SK-N-SH treated with all-trans-retinoic acid at 6 μM for 48 hours (cell line): ENCODE measurements around the gene SLC22A23.

ENCODE experiments used
- ATAC-seq: fragments of 200-7000 bp; cut with Tn5 transposase; 3 replicates; pipeline ENCODE4 v1.9.1; 2020; ENCODE audit warnings: mild to moderate bottlenecking, moderate library complexity
- ARNTL ChIP-seq: fragments of 450-650 bp; formaldehyde crosslinking; IDR thresholded peaks from 2 replicates; pipeline ENCODE4 v1.5.0; 2020; ENCODE audit warnings: low read depth, mild to moderate bottlenecking, moderate library complexity, borderline replicate concordance
- CREB5 ChIP-seq: fragments of 250-450 bp; sonication (Bioruptor Pico); IDR thresholded peaks from 2 replicates; pipeline ENCODE4 v1.5.1; 2020; ENCODE audit warnings: low read depth, mild to moderate bottlenecking, moderate library complexity
- CSDC2 ChIP-seq: fragments of 250-450 bp; sonication (Bioruptor Pico); IDR thresholded peaks from 2 replicates; pipeline ENCODE4 v1.5.0; 2020; ENCODE audit warnings: mild to moderate bottlenecking, moderate library complexity
- CSRNP3 ChIP-seq: fragments of 250-450 bp; sonication (Bioruptor Pico); IDR thresholded peaks from 2 replicates; pipeline ENCODE4 v1.5.1; 2021; ENCODE audit warnings: mild to moderate bottlenecking, moderate library complexity
- ESRRG ChIP-seq: fragments of 250-450 bp; sonication (Bioruptor Pico); IDR thresholded peaks from 2 replicates; pipeline ENCODE4 v1.6.1; 2021; ENCODE audit warnings: mild to moderate bottlenecking
- OSR1 ChIP-seq: fragments of 250-450 bp; sonication (Bioruptor Pico); IDR thresholded peaks from 2 replicates; pipeline ENCODE4 v1.8.0; 2022; ENCODE audit warnings: moderate library complexity, mild to moderate bottlenecking, inconsistent platforms
- RARB ChIP-seq: fragments of 250-450 bp; sonication (Bioruptor Pico); IDR thresholded peaks from 2 replicates; pipeline ENCODE4 v1.8.0; 2021; ENCODE audit warnings: mild to moderate bottlenecking, moderate library complexity
- SNAI2 ChIP-seq: fragments of 250-450 bp; sonication (Bioruptor Pico); IDR thresholded peaks from 2 replicates; pipeline ENCODE4 v1.5.0; 2020; ENCODE audit warnings: mild to moderate bottlenecking, moderate library complexity
- TCF4 ChIP-seq: fragments of 250-450 bp; sonication (Bioruptor Pico); IDR thresholded peaks from 2 replicates; pipeline ENCODE4 v1.8.0; 2021; ENCODE audit warnings: mild to moderate bottlenecking, moderate library complexity, borderline replicate concordance
- ZFP3 ChIP-seq: fragments of 250-450 bp; sonication (Bioruptor Pico); IDR thresholded peaks from 2 replicates; pipeline ENCODE4 v1.5.0; 2020; ENCODE audit warnings: mild to moderate bottlenecking, moderate library complexity
- ZFP30 ChIP-seq: fragments of 450-650 bp; formaldehyde crosslinking; IDR thresholded peaks from 2 replicates; pipeline ENCODE4 v1.5.0; 2022; ENCODE audit warnings: mild to moderate bottlenecking, moderate library complexity
- ZNF70 ChIP-seq: fragments of 450-650 bp; formaldehyde crosslinking; IDR thresholded peaks from 2 replicates; pipeline ENCODE4 v1.5.0; 2020; ENCODE audit warnings: mild to moderate bottlenecking, moderate library complexity
- ZNF8 ChIP-seq: fragments of 450-650 bp; formaldehyde crosslinking; IDR thresholded peaks from 2 replicates; pipeline ENCODE4 v1.5.0; 2020; ENCODE audit warnings: mild to moderate bottlenecking, moderate library complexity
- TF ChIP-seq, protein P1 (sequence below): fragments of 250-450 bp; sonication (Bioruptor Pico); IDR thresholded peaks from 2 replicates; pipeline ENCODE4 v1.5.0; 2020; ENCODE audit warnings: mild to moderate bottlenecking, moderate library complexity
- TF ChIP-seq, protein P2 (sequence below): fragments of 250-450 bp; sonication (Bioruptor Pico); IDR thresholded peaks from 2 replicates; pipeline ENCODE4 v1.8.0; 2021; ENCODE audit warnings: low read depth, mild to moderate bottlenecking, moderate library complexity, borderline replicate concordance

SLC22A23 gene

GRCh38 chr6:3383525-3383924 is 73.3 kb downstream of the SLC22A23 start:
- TF ChIP-seq ESRRG (no peak), SNAI2 (no peak), TCF4 (CRISPR knock-in tag) (no peak), ZNF70 (CRISPR knock-in tag) (no peak), ZNF8 (no peak), RARB (CRISPR knock-in tag) (no peak), CSDC2 (CRISPR knock-in tag) (no peak), ARNTL (CRISPR knock-in tag) (no peak)
- no peak for ATAC-seq

GRCh38 chr6:3382326-3383279 is 74.2 kb downstream of the SLC22A23 start:
- ATAC-seq: no peak
- TF ChIP-seq CREB5 (CRISPR knock-in tag) (no peak), OSR1 (no peak), ZFP3 (no peak), CSDC2 (CRISPR knock-in tag) (no peak), ZFP30 (CRISPR knock-in tag) (no peak), ESRRG (no peak), CSRNP3 (no peak)
- TF ChIP-seq, protein P1, sequence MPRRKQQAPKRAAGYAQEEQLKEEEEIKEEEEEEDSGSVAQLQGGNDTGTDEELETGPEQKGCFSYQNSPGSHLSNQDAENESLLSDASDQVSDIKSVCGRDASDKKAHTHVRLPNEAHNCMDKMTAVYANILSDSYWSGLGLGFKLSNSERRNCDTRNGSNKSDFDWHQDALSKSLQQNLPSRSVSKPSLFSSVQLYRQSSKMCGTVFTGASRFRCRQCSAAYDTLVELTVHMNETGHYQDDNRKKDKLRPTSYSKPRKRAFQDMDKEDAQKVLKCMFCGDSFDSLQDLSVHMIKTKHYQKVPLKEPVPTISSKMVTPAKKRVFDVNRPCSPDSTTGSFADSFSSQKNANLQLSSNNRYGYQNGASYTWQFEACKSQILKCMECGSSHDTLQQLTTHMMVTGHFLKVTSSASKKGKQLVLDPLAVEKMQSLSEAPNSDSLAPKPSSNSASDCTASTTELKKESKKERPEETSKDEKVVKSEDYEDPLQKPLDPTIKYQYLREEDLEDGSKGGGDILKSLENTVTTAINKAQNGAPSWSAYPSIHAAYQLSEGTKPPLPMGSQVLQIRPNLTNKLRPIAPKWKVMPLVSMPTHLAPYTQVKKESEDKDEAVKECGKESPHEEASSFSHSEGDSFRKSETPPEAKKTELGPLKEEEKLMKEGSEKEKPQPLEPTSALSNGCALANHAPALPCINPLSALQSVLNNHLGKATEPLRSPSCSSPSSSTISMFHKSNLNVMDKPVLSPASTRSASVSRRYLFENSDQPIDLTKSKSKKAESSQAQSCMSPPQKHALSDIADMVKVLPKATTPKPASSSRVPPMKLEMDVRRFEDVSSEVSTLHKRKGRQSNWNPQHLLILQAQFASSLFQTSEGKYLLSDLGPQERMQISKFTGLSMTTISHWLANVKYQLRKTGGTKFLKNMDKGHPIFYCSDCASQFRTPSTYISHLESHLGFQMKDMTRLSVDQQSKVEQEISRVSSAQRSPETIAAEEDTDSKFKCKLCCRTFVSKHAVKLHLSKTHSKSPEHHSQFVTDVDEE (CRISPR knock-in tag): no peak

DNA sequence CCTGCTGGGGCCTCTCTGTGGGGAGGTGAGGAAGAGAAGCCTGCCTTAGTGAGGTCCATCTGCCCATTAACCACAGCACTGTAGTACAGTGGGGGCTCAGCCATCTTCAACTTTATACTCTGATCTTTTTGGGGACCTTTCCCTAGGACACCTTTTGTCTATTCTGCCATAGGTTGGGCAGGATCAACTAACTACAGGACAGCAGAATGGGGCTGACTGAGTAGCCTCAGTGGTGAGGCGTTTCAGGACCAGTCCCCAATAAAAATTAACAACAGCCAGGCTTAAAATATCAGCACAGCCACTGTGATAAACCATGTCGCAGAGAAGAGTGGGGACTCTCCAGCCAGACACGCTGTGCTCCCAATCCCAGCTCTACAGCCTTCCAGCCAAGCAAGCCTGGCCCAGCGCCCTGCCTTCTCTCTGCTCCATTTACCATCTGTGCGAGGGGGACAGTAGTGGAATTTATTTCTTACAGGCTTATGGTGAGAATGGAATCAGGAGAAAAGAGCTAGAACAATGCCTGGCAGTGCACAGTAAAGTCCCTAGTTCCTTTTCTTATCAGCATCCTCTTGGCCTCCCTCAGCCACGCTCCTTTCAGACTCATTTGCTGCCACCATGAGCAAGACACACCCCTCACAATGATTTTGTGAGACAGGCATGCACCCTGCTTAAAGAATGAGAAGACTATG is 75.5 kb downstream of the SLC22A23 start:
- ATAC-seq: no peak
- TF ChIP-seq, protein P1 (CRISPR knock-in tag): no peak
- TF ChIP-seq, protein P2, sequence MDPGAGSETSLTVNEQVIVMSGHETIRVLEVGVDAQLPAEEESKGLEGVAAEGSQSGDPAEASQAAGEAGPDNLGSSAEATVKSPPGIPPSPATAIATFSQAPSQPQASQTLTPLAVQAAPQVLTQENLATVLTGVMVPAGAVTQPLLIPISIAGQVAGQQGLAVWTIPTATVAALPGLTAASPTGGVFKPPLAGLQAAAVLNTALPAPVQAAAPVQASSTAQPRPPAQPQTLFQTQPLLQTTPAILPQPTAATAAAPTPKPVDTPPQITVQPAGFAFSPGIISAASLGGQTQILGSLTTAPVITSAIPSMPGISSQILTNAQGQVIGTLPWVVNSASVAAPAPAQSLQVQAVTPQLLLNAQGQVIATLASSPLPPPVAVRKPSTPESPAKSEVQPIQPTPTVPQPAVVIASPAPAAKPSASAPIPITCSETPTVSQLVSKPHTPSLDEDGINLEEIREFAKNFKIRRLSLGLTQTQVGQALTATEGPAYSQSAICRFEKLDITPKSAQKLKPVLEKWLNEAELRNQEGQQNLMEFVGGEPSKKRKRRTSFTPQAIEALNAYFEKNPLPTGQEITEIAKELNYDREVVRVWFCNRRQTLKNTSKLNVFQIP: no peak
- TF ChIP-seq CSRNP3: no peak
- no peak for TF ChIP-seq CREB5 (CRISPR knock-in tag)
